ENCODE results near the gene DGKD.

DNA sequence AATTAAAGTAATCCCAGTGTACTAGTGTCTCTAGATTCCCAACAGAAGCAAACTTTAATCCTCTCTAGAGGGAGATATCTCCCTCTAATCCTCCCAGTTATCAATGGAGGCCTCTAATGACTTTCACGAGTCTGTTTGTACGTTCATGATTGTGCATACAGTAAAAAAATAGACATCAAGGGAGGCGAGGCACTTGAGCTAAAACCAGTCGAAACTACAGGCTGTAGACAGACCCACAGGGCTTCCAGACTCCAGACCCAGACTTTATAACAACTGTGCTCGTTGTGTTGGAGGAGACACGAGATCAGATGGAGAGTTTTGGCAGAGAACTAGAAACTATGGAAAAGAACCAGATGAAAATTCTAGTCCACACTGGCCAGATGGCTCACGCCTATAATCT is 7.0 kb downstream of the DGKD start:
- TF ChIP-seq CTCF (IDR thresholded peaks at IDR 0.05) (no peak), POLR2A (IDR thresholded peaks at IDR 0.05) (no peak)

Measured in prostate gland (tissue), 2 donors.